Lower leg skin (tissue), 4 donors: Measurements from ENCODE around the gene REEP6. TPM values are rescaled to one million over a fixed set of nuclear protein-coding genes. Genes with fewer than 3 reads are reported as not detected.

ENCODE experiments used
- DNase-seq, 2 donors: peaks; one replicate each; pipeline ENCODE4 v3.0.0-alpha.2; 2019; ENCODE audit warnings: low spot score in 2 of 2
- H3K4me3 ChIP-seq: fragments of 200-600 bp; sonication (generic); 2 replicates; pipeline ENCODE4 v1.5.1; 2017; ENCODE audit warnings: mild to moderate bottlenecking, low read depth; ENCODE audit not compliant: poor library complexity, severe bottlenecking
- CTCF ChIP-seq, 3 donors: fragments of 450-650 bp; IDR thresholded peaks; one replicate each; pipeline ENCODE4 v1.5.1; 2016; ENCODE audit warnings: antibody characterized with exemption in 3 of 3, mild to moderate bottlenecking in 3 of 3, moderate library complexity in 2 of 3
- POLR2A ChIP-seq, 2 donors: fragments of 450-650 bp; IDR thresholded peaks; one replicate each; pipeline ENCODE4 v1.6.1; 2016 to 2017; ENCODE audit warnings: antibody characterized with exemption in 2 of 2, mild to moderate bottlenecking in 1 of 2, moderate library complexity in 1 of 2
- WGBS, 2 donors: methylation state at CpG; one replicate each; pipeline ENCODE4 v1.1.5; 2018; 5-methylcytosine and 5-hydroxymethylcytosine counted together
- intact Hi-C: fragments of 100-400 bp; cut with DNase I; formaldehyde crosslinking; loops from one replicate; pipeline ENCODE4 v1.15.0; 2023; ENCODE audit warnings: low total_unique reads
- total RNA-seq, 4 donors: library from RNA; depleted of rRNA; stranded (reverse); fragments of >200 nt; gene quantifications; one replicate each; pipeline ENCODE4 v1.1.0, GENCODE V29; 2016

REEP6 gene
- total RNA-seq, 4 donors from 2014 or later: 6.3 to 8.8 (median 6.6) TPM

- H3K4me3 ChIP-seq: no peak overlapping the region
- intact Hi-C loops: no loop called here
- DNase-seq: no peak
- 0 to 1% methylated on average over 10 to 35 of the region's 67 CpGs for WGBS, 2 donors
- TF ChIP-seq CTCF (IDR thresholded peaks at IDR 0.05) (no peak), POLR2A (IDR thresholded peaks at IDR 0.05) (no peak)
These were observed 20.5 kb upstream of the REEP6 start for GRCh38 chr19:1470305-1471009.

GRCh38 chr19:1471010-1471514 is 19.9 kb upstream of the REEP6 start:
- DNase-seq: no peak
- intact Hi-C loops: no loop called here
- no peak for TF ChIP-seq CTCF (IDR thresholded peaks at IDR 0.05)
- WGBS, 2 donors: 4 to 8% methylated on average over 23 to 28 of the region's 28 CpGs
- H3K4me3 ChIP-seq: no peak overlapping the region

GRCh38 chr19:1471515-1472160 is 19.3 kb upstream of the REEP6 start:
- WGBS, 2 donors: 18 to 22% methylated on average over 23 to 24 of the region's 24 CpGs
- no peak for TF ChIP-seq POLR2A (IDR thresholded peaks at IDR 0.05)
- DNase-seq: no peak
- intact Hi-C loops: no loop called here
- H3K4me3 ChIP-seq: no peak overlapping the region

GRCh38 chr19:1472231-1473084 is 18.5 kb upstream of the REEP6 start:
- no peak for TF ChIP-seq POLR2A (IDR thresholded peaks at IDR 0.05)
- TF ChIP-seq CTCF (IDR thresholded peaks at IDR 0.05): no peak
- H3K4me3 ChIP-seq: no peak overlapping the region
- 53 to 56% methylated on average over 21 to 36 of the region's 44 CpGs for WGBS, 2 donors
- no peak for DNase-seq
- intact Hi-C loops: no loop called here

- no peak for DNase-seq
- H3K4me3 ChIP-seq: no peak overlapping the region
- no peak for TF ChIP-seq CTCF (IDR thresholded peaks at IDR 0.05)
- TF ChIP-seq POLR2A (IDR thresholded peaks at IDR 0.05): no peak
- WGBS, 2 donors: 68 to 72% methylated on average over 20 of the region's 20 CpGs
- intact Hi-C loops: no loop called here
These were observed 17.7 kb upstream of the REEP6 start for GRCh38 chr19:1473085-1473851.
